ENCODE data around the gene KPNA4.

DNA sequence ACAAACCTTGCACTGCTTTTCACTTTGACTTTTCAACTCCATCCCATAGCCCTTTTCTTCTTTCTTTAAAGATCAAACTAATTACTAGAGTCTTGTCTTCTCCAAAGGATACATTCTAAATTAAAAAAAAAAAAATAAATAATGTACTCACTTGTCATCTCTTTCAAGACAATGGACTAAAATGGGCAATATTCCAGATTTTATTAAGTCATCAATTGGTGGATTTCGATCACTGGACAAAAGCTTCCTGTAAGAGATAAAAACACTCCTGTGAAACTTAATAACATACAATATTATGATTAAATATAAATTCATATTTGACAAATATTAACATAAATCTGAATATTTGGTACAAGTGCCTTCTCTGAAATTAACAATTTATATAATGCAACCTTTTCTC lies 34.1 kb downstream of the KPNA4 start:
- TF ChIP-seq, protein P1, sequence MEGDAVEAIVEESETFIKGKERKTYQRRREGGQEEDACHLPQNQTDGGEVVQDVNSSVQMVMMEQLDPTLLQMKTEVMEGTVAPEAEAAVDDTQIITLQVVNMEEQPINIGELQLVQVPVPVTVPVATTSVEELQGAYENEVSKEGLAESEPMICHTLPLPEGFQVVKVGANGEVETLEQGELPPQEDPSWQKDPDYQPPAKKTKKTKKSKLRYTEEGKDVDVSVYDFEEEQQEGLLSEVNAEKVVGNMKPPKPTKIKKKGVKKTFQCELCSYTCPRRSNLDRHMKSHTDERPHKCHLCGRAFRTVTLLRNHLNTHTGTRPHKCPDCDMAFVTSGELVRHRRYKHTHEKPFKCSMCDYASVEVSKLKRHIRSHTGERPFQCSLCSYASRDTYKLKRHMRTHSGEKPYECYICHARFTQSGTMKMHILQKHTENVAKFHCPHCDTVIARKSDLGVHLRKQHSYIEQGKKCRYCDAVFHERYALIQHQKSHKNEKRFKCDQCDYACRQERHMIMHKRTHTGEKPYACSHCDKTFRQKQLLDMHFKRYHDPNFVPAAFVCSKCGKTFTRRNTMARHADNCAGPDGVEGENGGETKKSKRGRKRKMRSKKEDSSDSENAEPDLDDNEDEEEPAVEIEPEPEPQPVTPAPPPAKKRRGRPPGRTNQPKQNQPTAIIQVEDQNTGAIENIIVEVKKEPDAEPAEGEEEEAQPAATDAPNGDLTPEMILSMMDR (IDR thresholded peaks at IDR 0.05): no peak
- TF ChIP-seq POLR2A (IDR thresholded peaks at IDR 0.05) (no peak), POLR2AphosphoS5 (IDR thresholded peaks at IDR 0.05) (no peak)
